WTC11 (cell line): ENCODE data around the gene RGS9. TPM values are rescaled to one million over a fixed set of nuclear protein-coding genes. Genes with fewer than 3 reads are reported as not detected.

ENCODE experiments used
- ATAC-seq: fragments of 200-7000 bp; cut with Tn5 transposase; 2 replicates; pipeline ENCODE4 v1.10.0; 2021; ENCODE audit warnings: mild to moderate bottlenecking, moderate library complexity
- CTCF ChIA-PET: fragments of 300-600 bp; sonication (Branson Sonifier 250); formaldehyde crosslinking; loops from one replicate; lab custom pipeline; 2021; ENCODE audit warnings: antibody characterized with exemption; lab: Charles Lee
- POLR2A ChIA-PET: fragments of 350-600 bp; sonication (Branson Sonifier 250); formaldehyde crosslinking; loops from one replicate; lab custom pipeline; 2021; ENCODE audit warnings: antibody characterized with exemption; lab: Charles Lee
- DNase-seq: peaks from one replicate; pipeline ENCODE4 v3.0.0; 2021; ENCODE audit warnings: low spot score
- H3K27ac Mint-ChIP-seq: 2 replicates; pipeline ENCODE4 v1.8.0; 2021; ENCODE audit warnings: mixed read lengths
- H3K27me3 Mint-ChIP-seq: 2 replicates; pipeline ENCODE4 v1.8.0; 2021; ENCODE audit warnings: low read depth, mild to moderate bottlenecking, moderate library complexity, mixed read lengths
- H3K36me3 Mint-ChIP-seq: 2 replicates; pipeline ENCODE4 v1.8.0; 2021; ENCODE audit warnings: mixed read lengths
- H3K4me1 Mint-ChIP-seq: 2 replicates; pipeline ENCODE4 v1.8.0; 2022; ENCODE audit warnings: mixed read lengths
- H3K4me3 Mint-ChIP-seq: 2 replicates; pipeline ENCODE4 v1.8.0; 2021; ENCODE audit warnings: mild to moderate bottlenecking, moderate library complexity, mixed read lengths
- H3K9me3 Mint-ChIP-seq: 2 replicates; pipeline ENCODE4 v1.8.0; 2021; ENCODE audit warnings: mixed read lengths
- CREB1 ChIP-seq: sonication (generic); formaldehyde crosslinking; IDR thresholded peaks from 2 replicates; pipeline ENCODE4 v1.8.0; 2023; ENCODE audit warnings: mild to moderate bottlenecking, missing genetic modification reagents
- EMX1 ChIP-seq: fragments of 250-450 bp; sonication (Bioruptor Pico); IDR thresholded peaks from 2 replicates; pipeline ENCODE4 v1.8.0; 2021; ENCODE audit warnings: mild to moderate bottlenecking
- FOXJ3 ChIP-seq: sonication (generic); formaldehyde crosslinking; IDR thresholded peaks from 2 replicates; pipeline ENCODE4 v1.9.0; 2021; ENCODE audit warnings: missing genetic modification reagents, mild to moderate bottlenecking, borderline replicate concordance
- FOXK1 ChIP-seq: sonication (generic); formaldehyde crosslinking; IDR thresholded peaks from 2 replicates; pipeline ENCODE4 v1.8.0; 2022; ENCODE audit warnings: mild to moderate bottlenecking, moderate library complexity, missing genetic modification reagents
- FOXP1 ChIP-seq: sonication (generic); formaldehyde crosslinking; IDR thresholded peaks from 2 replicates; pipeline ENCODE4 v1.8.0; 2022; ENCODE audit warnings: missing genetic modification reagents, mild to moderate bottlenecking, moderate library complexity, borderline replicate concordance
- GABPB1 ChIP-seq: sonication (generic); formaldehyde crosslinking; IDR thresholded peaks from 2 replicates; pipeline ENCODE4 v1.8.1; 2023; ENCODE audit warnings: mild to moderate bottlenecking, missing genetic modification reagents
- NR2C2 ChIP-seq: sonication (generic); formaldehyde crosslinking; IDR thresholded peaks from 2 replicates; pipeline ENCODE4 v1.8.0; 2022; ENCODE audit warnings: mild to moderate bottlenecking, missing genetic modification reagents
- OVOL2 ChIP-seq: fragments of 250-450 bp; sonication (Bioruptor Pico); IDR thresholded peaks from 2 replicates; pipeline ENCODE4 v1.9.0; 2021; ENCODE audit warnings: mild to moderate bottlenecking, borderline replicate concordance
- TCF7 ChIP-seq: sonication (generic); formaldehyde crosslinking; IDR thresholded peaks from 2 replicates; pipeline ENCODE4 v1.8.0; 2022; ENCODE audit warnings: mild to moderate bottlenecking, low read depth, missing genetic modification reagents, moderate library complexity
- TEAD1 ChIP-seq: sonication (generic); formaldehyde crosslinking; IDR thresholded peaks from 2 replicates; pipeline ENCODE4 v1.8.0; 2022; ENCODE audit warnings: mild to moderate bottlenecking, missing genetic modification reagents
- TEAD4 ChIP-seq: sonication (generic); formaldehyde crosslinking; IDR thresholded peaks from 2 replicates; pipeline ENCODE4 v1.8.0; 2022; ENCODE audit warnings: mild to moderate bottlenecking, missing genetic modification reagents
- ZNF263 ChIP-seq: sonication (generic); formaldehyde crosslinking; IDR thresholded peaks from 2 replicates; pipeline ENCODE4 v1.8.1; 2022; ENCODE audit warnings: low read depth, mild to moderate bottlenecking, moderate library complexity, missing genetic modification reagents
- ZNF423 ChIP-seq: fragments of 250-450 bp; sonication (Bioruptor Pico); IDR thresholded peaks from 2 replicates; pipeline ENCODE4 v2.1.2; 2022; ENCODE audit warnings: mild to moderate bottlenecking, moderate library complexity
- total RNA-seq: library from RNA; stranded (reverse); gene quantifications from 3 replicates; pipeline ENCODE4 v1.2.3, GENCODE V29; 2021
- TF ChIP-seq, protein P1 (sequence below): sonication (generic); formaldehyde crosslinking; IDR thresholded peaks from 2 replicates; pipeline ENCODE4 v1.8.0; 2022; ENCODE audit warnings: mild to moderate bottlenecking, missing genetic modification reagents
- TF ChIP-seq, protein P2 (sequence below): fragments of 250-450 bp; sonication (Bioruptor Pico); conservative IDR thresholded peaks from 2 replicates; pipeline ENCODE4 v1.9.0; 2021; ENCODE audit warnings: mild to moderate bottlenecking
- TF ChIP-seq, protein P3 (sequence below): sonication (generic); formaldehyde crosslinking; conservative IDR thresholded peaks from 2 replicates; pipeline ENCODE4 v1.8.1; 2023; ENCODE audit warnings: mild to moderate bottlenecking, low read depth, missing genetic modification reagents, moderate library complexity
- TF ChIP-seq, protein P4 (sequence below): fragments of 250-450 bp; sonication (Bioruptor Pico); IDR thresholded peaks from 2 replicates; pipeline ENCODE4 v2.1.2; 2022; ENCODE audit warnings: mild to moderate bottlenecking, moderate library complexity
- TF ChIP-seq, protein P5 (sequence below): fragments of 200-600 bp; IDR thresholded peaks from 2 replicates; pipeline ENCODE4 v1.8.0; 2022; ENCODE audit warnings: antibody characterized with exemption
- TF ChIP-seq, protein P6 (sequence below): sonication (generic); formaldehyde crosslinking; IDR thresholded peaks from 2 replicates; pipeline ENCODE4 v1.8.1; 2022; ENCODE audit warnings: mild to moderate bottlenecking, moderate library complexity, missing genetic modification reagents
- TF ChIP-seq, protein P7 (sequence below): sonication (generic); formaldehyde crosslinking; IDR thresholded peaks from 2 replicates; pipeline ENCODE4 v1.8.1; 2023; ENCODE audit warnings: mild to moderate bottlenecking, moderate library complexity, missing genetic modification reagents

Gene RGS9
- total RNA-seq, 1 experiment from 2014 or later, result 11.3 TPM

DNA sequence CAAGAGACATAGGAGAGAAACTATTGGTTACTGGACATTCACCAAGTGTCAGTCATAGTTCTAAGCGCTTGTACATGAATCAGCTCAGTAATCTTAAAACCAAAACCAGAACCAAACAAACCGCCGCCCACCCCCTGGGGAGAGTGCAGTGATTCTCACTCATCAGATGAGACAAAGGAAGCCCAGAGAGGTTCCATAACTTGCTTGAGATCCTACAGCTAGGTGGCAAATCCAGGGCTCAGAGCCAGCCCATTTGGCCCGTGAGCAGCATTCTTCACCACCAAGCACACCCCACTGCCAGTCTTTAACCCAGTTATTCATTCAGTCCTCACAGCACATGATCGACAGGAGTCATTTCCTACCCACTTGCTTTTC is 37.2 kb upstream of the RGS9 start:
- H3K36me3 Mint-ChIP-seq, result no peaks in the 10 kb centered on the region
- DNase-seq, result no peak
- H3K4me1 Mint-ChIP-seq, result peaks cover 14% of the 10 kb centered on the region
- H3K27me3 Mint-ChIP-seq, result no peaks in the 10 kb centered on the region
- H3K4me3 Mint-ChIP-seq, result peak overlapping the region; percentile 37
- TF ChIP-seq, protein P1, sequence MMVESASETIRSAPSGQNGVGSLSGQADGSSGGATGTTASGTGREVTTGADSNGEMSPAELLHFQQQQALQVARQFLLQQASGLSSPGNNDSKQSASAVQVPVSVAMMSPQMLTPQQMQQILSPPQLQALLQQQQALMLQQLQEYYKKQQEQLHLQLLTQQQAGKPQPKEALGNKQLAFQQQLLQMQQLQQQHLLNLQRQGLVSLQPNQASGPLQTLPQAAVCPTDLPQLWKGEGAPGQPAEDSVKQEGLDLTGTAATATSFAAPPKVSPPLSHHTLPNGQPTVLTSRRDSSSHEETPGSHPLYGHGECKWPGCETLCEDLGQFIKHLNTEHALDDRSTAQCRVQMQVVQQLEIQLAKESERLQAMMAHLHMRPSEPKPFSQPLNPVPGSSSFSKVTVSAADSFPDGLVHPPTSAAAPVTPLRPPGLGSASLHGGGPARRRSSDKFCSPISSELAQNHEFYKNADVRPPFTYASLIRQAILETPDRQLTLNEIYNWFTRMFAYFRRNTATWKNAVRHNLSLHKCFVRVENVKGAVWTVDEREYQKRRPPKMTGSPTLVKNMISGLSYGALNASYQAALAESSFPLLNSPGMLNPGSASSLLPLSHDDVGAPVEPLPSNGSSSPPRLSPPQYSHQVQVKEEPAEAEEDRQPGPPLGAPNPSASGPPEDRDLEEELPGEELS (CRISPR knock-in tag), result no peak
- TF ChIP-seq, protein P2, sequence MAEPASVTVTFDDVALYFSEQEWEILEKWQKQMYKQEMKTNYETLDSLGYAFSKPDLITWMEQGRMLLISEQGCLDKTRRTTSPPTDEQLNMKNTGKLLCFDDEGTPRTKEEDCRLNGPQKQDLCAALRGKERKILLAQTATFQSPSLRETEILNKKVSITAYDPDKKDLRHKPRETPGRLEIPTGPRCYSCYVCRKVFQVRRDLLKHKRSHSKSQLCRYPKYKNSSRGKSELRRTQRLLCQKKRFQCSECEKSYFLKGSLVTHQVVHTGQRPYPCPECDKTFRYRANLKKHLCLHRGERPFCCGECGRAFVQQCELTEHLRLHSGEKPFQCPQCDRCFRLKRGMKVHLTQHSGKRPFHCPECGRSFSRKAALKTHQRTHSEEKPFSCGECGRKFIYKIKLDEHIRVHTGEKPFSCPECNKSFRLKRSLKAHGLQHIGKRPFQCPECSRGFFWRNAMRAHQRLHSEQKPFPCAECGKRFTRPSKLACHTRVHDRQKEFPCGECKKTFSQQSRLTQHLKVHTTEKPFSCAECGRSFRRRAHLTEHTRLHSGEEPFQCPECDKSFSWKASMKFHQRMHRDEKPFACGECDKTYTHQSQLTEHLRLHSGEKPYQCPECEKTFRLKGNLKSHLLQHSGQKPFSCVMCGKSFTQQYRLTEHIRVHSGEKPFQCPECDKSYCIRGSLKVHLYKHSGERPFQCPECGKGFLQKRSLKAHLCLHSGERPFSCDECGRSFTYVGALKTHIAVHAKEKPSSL (CRISPR knock-in tag), result no peak
- no peak for TF ChIP-seq TCF7 (CRISPR knock-in tag)
- TF ChIP-seq TEAD4 (CRISPR knock-in tag), result no peak
- TF ChIP-seq FOXJ3 (CRISPR knock-in tag), result no peak
- TF ChIP-seq EMX1, result no peak
- TF ChIP-seq OVOL2 (CRISPR knock-in tag), result no peak
- TF ChIP-seq FOXP1 (CRISPR knock-in tag), result no peak
- no peak for TF ChIP-seq TEAD1 (CRISPR knock-in tag)
- no peak for TF ChIP-seq CREB1 (CRISPR knock-in tag)
- TF ChIP-seq, protein P3, sequence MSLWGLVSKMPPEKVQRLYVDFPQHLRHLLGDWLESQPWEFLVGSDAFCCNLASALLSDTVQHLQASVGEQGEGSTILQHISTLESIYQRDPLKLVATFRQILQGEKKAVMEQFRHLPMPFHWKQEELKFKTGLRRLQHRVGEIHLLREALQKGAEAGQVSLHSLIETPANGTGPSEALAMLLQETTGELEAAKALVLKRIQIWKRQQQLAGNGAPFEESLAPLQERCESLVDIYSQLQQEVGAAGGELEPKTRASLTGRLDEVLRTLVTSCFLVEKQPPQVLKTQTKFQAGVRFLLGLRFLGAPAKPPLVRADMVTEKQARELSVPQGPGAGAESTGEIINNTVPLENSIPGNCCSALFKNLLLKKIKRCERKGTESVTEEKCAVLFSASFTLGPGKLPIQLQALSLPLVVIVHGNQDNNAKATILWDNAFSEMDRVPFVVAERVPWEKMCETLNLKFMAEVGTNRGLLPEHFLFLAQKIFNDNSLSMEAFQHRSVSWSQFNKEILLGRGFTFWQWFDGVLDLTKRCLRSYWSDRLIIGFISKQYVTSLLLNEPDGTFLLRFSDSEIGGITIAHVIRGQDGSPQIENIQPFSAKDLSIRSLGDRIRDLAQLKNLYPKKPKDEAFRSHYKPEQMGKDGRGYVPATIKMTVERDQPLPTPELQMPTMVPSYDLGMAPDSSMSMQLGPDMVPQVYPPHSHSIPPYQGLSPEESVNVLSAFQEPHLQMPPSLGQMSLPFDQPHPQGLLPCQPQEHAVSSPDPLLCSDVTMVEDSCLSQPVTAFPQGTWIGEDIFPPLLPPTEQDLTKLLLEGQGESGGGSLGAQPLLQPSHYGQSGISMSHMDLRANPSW (CRISPR knock-in tag), result no peak
- TF ChIP-seq, protein P4, sequence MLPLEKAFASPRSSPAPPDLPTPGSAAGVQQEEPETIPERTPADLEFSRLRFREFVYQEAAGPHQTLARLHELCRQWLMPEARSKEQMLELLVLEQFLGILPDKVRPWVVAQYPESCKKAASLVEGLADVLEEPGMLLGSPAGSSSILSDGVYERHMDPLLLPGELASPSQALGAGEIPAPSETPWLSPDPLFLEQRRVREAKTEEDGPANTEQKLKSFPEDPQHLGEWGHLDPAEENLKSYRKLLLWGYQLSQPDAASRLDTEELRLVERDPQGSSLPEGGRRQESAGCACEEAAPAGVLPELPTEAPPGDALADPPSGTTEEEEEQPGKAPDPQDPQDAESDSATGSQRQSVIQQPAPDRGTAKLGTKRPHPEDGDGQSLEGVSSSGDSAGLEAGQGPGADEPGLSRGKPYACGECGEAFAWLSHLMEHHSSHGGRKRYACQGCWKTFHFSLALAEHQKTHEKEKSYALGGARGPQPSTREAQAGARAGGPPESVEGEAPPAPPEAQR (CRISPR knock-in tag), result no peak
- no peak for TF ChIP-seq FOXK1 (CRISPR knock-in tag)
- H3K27ac Mint-ChIP-seq, result no peak overlapping the region
- CTCF ChIA-PET, result interaction anchor here (0.6 to 2.0 kb wide), 29 partner anchors 8 to 1852 kb away, joined by 3 to 22 read pairs (median 7); partner anchors contain the start of genes GNA13 and RGS9
- no peak; the same call in 1 of the 2 replicates for ATAC-seq
- POLR2A ChIA-PET, result interaction anchor here (0.6 kb wide), 1 partner anchor 12 kb away, joined by 3 read pairs; no protein-coding TSS in a partner anchor
- no peaks in the 10 kb centered on the region for H3K9me3 Mint-ChIP-seq

DNA sequence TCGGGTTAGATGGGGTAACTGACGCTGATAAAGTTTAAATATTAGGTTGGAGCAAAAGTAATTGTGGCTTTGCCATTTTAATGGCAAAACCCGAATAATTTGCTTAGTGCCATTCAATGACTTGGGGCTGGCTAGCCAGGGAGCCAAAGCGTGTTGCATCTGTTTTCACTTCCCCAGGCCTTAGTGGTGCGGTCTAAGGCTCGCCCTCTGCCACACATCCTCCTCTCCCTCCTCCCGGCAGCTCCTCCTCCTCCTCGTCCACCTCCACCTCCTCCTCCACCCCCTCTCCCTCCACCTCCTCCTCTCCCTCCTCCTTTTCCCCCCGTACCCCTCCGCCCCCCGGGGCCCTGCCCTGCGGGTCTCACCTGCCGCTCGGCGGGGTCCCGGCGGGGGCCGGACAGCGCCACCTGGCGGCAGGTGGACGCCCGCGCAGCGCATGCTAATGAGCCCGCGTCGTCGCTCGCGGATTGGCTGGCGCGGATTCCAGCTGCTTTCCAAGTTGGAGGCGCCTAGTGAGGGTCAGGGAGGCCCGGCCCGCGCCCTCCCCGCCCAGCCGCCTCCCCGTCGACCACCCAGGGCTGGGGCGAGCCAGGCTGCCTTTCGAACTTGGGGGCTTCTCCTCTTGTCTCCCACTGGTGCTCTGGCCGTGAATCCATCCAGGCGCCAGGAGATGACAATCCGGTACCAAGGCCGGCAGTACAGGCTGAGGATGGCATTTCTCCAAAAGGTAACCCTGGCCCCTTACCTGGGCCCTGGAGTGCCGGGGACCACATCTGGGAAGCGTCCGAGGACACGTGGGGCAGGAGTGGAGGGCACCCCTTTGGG is 36.6 kb upstream of the RGS9 start:
- Mint-ChIP-seq H3K27ac (no peak overlapping the region), H3K9me3 (no peaks in the 10 kb centered on the region), H3K27me3 (no peaks in the 10 kb centered on the region), H3K36me3 (no peaks in the 10 kb centered on the region), H3K4me1 (peaks cover 14% of the 10 kb centered on the region), H3K4me3 (peak overlapping the region; percentile 71)
- POLR2A ChIA-PET, result interaction anchor here (0.6 to 0.8 kb wide), 2 partner anchors 11 to 327 kb away, joined by 3 read pairs; no protein-coding TSS in a partner anchor
- DNase-seq (peak; percentile 83), ATAC-seq (peak; percentile 96)
- CTCF ChIA-PET, result interaction anchor here (0.6 to 2.0 kb wide), 50 partner anchors 9 to 1851 kb away, joined by 3 to 22 read pairs (median 4); partner anchors contain the start of genes GNA13 and RGS9
- TF ChIP-seq, protein P5, sequence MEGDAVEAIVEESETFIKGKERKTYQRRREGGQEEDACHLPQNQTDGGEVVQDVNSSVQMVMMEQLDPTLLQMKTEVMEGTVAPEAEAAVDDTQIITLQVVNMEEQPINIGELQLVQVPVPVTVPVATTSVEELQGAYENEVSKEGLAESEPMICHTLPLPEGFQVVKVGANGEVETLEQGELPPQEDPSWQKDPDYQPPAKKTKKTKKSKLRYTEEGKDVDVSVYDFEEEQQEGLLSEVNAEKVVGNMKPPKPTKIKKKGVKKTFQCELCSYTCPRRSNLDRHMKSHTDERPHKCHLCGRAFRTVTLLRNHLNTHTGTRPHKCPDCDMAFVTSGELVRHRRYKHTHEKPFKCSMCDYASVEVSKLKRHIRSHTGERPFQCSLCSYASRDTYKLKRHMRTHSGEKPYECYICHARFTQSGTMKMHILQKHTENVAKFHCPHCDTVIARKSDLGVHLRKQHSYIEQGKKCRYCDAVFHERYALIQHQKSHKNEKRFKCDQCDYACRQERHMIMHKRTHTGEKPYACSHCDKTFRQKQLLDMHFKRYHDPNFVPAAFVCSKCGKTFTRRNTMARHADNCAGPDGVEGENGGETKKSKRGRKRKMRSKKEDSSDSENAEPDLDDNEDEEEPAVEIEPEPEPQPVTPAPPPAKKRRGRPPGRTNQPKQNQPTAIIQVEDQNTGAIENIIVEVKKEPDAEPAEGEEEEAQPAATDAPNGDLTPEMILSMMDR, result peak; percentile 97
- peak; percentile 100 for TF ChIP-seq ZNF423 (CRISPR knock-in tag)
- peak; percentile 97 for TF ChIP-seq ZNF263 (CRISPR knock-in tag)
- TF ChIP-seq, protein P6, sequence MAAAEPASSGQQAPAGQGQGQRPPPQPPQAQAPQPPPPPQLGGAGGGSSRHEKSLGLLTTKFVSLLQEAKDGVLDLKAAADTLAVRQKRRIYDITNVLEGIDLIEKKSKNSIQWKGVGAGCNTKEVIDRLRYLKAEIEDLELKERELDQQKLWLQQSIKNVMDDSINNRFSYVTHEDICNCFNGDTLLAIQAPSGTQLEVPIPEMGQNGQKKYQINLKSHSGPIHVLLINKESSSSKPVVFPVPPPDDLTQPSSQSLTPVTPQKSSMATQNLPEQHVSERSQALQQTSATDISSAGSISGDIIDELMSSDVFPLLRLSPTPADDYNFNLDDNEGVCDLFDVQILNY (CRISPR knock-in tag), result no peak
- TF ChIP-seq GABPB1 (CRISPR knock-in tag), result peak; percentile 32; the same call in 1 of the 2 replicates
- TF ChIP-seq, protein P7, sequence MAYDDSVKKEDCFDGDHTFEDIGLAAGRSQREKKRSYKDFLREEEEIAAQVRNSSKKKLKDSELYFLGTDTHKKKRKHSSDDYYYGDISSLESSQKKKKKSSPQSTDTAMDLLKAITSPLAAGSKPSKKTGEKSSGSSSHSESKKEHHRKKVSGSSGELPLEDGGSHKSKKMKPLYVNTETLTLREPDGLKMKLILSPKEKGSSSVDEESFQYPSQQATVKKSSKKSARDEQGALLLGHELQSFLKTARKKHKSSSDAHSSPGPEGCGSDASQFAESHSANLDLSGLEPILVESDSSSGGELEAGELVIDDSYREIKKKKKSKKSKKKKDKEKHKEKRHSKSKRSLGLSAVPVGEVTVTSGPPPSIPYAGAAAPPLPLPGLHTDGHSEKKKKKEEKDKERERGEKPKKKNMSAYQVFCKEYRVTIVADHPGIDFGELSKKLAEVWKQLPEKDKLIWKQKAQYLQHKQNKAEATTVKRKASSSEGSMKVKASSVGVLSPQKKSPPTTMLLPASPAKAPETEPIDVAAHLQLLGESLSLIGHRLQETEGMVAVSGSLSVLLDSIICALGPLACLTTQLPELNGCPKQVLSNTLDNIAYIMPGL (CRISPR knock-in tag), result peak; percentile 53; the same call in 1 of the 2 replicates
- no peak for TF ChIP-seq NR2C2 (CRISPR knock-in tag)
